Sigmoid colon (tissue), 7 donors: Measurements from ENCODE around the gene FXN. TPM values are rescaled to one million over a fixed set of nuclear protein-coding genes. Genes with fewer than 3 reads are reported as not detected.
A peak's percentile ranks its signal among the peaks of the same experiment; 100 is the strongest.

Source experiments
- DNase-seq: peaks from one replicate; pipeline ENCODE4 v3.0.0-alpha.2; 2019
- H3K27ac ChIP-seq, 4 donors: fragments of 200-600 bp; sonication (generic); one replicate each; pipeline ENCODE4 v1.5.1; 2016 to 2019; ENCODE audit warnings: mild to moderate bottlenecking in 1 of 4
- H3K27me3 ChIP-seq, 3 donors: fragments of 200-600 bp; sonication (generic); one replicate each; pipeline ENCODE4 v1.5.1; 2019; ENCODE audit warnings: mild to moderate bottlenecking in 1 of 3
- H3K36me3 ChIP-seq, 4 donors: fragments of 200-600 bp; sonication (generic); one replicate each; pipeline ENCODE4 v1.5.1; 2016 to 2019
- H3K4me1 ChIP-seq, 4 donors: fragments of 200-600 bp; sonication (generic); one replicate each; pipeline ENCODE4 v1.5.1; 2017 to 2019
- H3K4me3 ChIP-seq, 4 donors: fragments of 200-600 bp; sonication (generic); one replicate each; pipeline ENCODE4 v1.5.1; 2017 to 2019; ENCODE audit warnings: mild to moderate bottlenecking in 2 of 4, moderate library complexity in 1 of 4
- H3K9me3 ChIP-seq, 4 donors: fragments of 200-600 bp in 3 of 4; sonication (generic) in 3 of 4; one replicate each; pipeline versions ENCODE4 v1.5.1 to v1.6.1; 2013 to 2019
- CTCF ChIP-seq, 4 experiments: fragments of 450-650 bp in 3 of 4; fragments of 200-600 bp in 1 of 4; IDR thresholded peaks; one replicate each; pipeline ENCODE4 v1.5.1; 2016 to 2019; ENCODE audit warnings: antibody characterized with exemption in 4 of 4, mild to moderate bottlenecking in 3 of 4, moderate library complexity in 2 of 4
- EP300 ChIP-seq, 4 donors: sonication (generic); formaldehyde crosslinking; IDR thresholded peaks; one replicate each; pipeline ENCODE4 v1.6.1; 2017; ENCODE audit warnings: antibody characterized with exemption in 4 of 4
- POLR2A ChIP-seq, 2 donors: fragments of 450-650 bp; IDR thresholded peaks; one replicate each; pipeline ENCODE4 v1.6.1; 2016; ENCODE audit warnings: antibody characterized with exemption in 2 of 2, mild to moderate bottlenecking in 2 of 2, moderate library complexity in 2 of 2
- POLR2AphosphoS5 ChIP-seq, 4 donors: sonication (generic); formaldehyde crosslinking; IDR thresholded peaks; one replicate each; pipeline ENCODE4 v1.6.1; 2017; ENCODE audit warnings: antibody characterized with exemption in 4 of 4
- WGBS, 2 donors: extraction: QIAGEN DNeasy Blood & Tissue Kit; methylation state at CpG; one replicate each; pipeline ENCODE4 v1.1.7; 2013; 5-methylcytosine and 5-hydroxymethylcytosine counted together
- intact Hi-C: fragments of 100-400 bp; cut with DNase I; formaldehyde crosslinking; loops from one replicate; pipeline ENCODE4 v1.15.1; 2023
- polyA plus RNA-seq, 3 donors: library from polyadenylated mRNA; stranded (reverse); fragments of 200-250 nt; gene quantifications; one replicate each; pipeline ENCODE4 v1.2.3, GENCODE V29; 2013
- total RNA-seq, 4 donors: library from RNA; depleted of rRNA; stranded (reverse); fragments of >200 nt; gene quantifications; one replicate each; pipeline ENCODE4 v1.1.0, GENCODE V29; 2016
- donor health status: healthy with polysubstance abuse.
- donor health status: Bipolar disorder and iron deficiency.
- donor health status: healthy.

Gene FXN
- total and polyA plus RNA-seq, 7 donors, result 3.4 to 16.1 (median 8.7) TPM

- Histone ChIP-seq H3K4me3 (peak overlapping the region in 3 of 4 donors; percentile 62 to 68 (median 66)), H3K27ac (peak overlapping the region; percentile 83 to 86 (median 85)), H3K36me3 (no peaks in the 10 kb centered on the region), H3K27me3 (no peaks in the 10 kb centered on the region), H3K9me3 (no peaks in the 10 kb centered on the region), H3K4me1 (peaks cover 0 to 15% (median 12%) of the 10 kb centered on the region in 4 donors)
- no peak for DNase-seq
- intact Hi-C loops, result no loop called here
- WGBS, 2 donors, result 62 to 73% methylated on average over 10 of the region's 10 CpGs
- TF ChIP-seq EP300 (IDR thresholded peaks at IDR 0.05) (no peak), POLR2A (IDR thresholded peaks at IDR 0.05) (no peak), POLR2AphosphoS5 (IDR thresholded peaks at IDR 0.05) (no peak), CTCF (IDR thresholded peaks at IDR 0.05) (no peak)
These were observed 1.2 kb downstream of the FXN start for GRCh38 chr9:69036799-69037198.

- H3K36me3 ChIP-seq, result no peaks in the 10 kb centered on the region
- 94 to 97% methylated on average over 2 of the region's 2 CpGs for WGBS, 2 donors
- no peaks in the 10 kb centered on the region for H3K27me3 ChIP-seq
- no peak overlapping the region for H3K4me3 ChIP-seq
- H3K27ac ChIP-seq, result no peak overlapping the region
- DNase-seq, result no peak
- intact Hi-C loops, result no loop called here
- no peaks in the 10 kb centered on the region for H3K9me3 ChIP-seq
- peaks cover 0 to 21% (median 14%) of the 10 kb centered on the region in 4 donors for H3K4me1 ChIP-seq
- no peak for TF ChIP-seq EP300 (IDR thresholded peaks at IDR 0.05)
- TF ChIP-seq POLR2AphosphoS5 (IDR thresholded peaks at IDR 0.05), result no peak
- no peak for TF ChIP-seq CTCF (IDR thresholded peaks at IDR 0.05)
- TF ChIP-seq POLR2A (IDR thresholded peaks at IDR 0.05), result no peak
These were observed 5.1 kb downstream of the FXN start for GRCh38 chr9:69040646-69041045.

- WGBS, 2 donors, result 72 to 73% methylated on average over 9 of the region's 9 CpGs
- TF ChIP-seq CTCF (IDR thresholded peaks at IDR 0.05) (no peak), POLR2A (IDR thresholded peaks at IDR 0.05) (no peak), EP300 (IDR thresholded peaks at IDR 0.05) (no peak), POLR2AphosphoS5 (IDR thresholded peaks at IDR 0.05) (no peak)
- intact Hi-C loops, result no loop called here
- Histone ChIP-seq H3K9me3 (no peaks in the 10 kb centered on the region), H3K27ac (no peak overlapping the region), H3K4me1 (peaks cover 0 to 10% (median 7%) of the 10 kb centered on the region in 4 donors), H3K4me3 (no peak overlapping the region), H3K27me3 (no peaks in the 10 kb centered on the region), H3K36me3 (peaks cover 9 to 33% (median 10%) of the 10 kb centered on the region in 4 donors)
- DNase-seq, result no peak
These were observed 9.0 kb downstream of the FXN start for GRCh38 chr9:69044240-69045219.

- TF ChIP-seq POLR2AphosphoS5 (IDR thresholded peaks at IDR 0.05), result no peak
- no peak for TF ChIP-seq CTCF (IDR thresholded peaks at IDR 0.05)
- TF ChIP-seq POLR2A (IDR thresholded peaks at IDR 0.05), result no peak
- no peak for TF ChIP-seq EP300 (IDR thresholded peaks at IDR 0.05)
- no peak overlapping the region for H3K27ac ChIP-seq
- H3K4me3 ChIP-seq, result no peak overlapping the region
- 74 to 85% methylated on average over 4 of the region's 4 CpGs for WGBS, 2 donors
- peaks cover 9 to 39% (median 11%) of the 10 kb centered on the region in 4 donors for H3K36me3 ChIP-seq
- no peak for DNase-seq
- peaks cover 0 to 10% (median 7%) of the 10 kb centered on the region in 4 donors for H3K4me1 ChIP-seq
- intact Hi-C loops, result no loop called here
- H3K27me3 ChIP-seq, result no peaks in the 10 kb centered on the region
- no peaks in the 10 kb centered on the region for H3K9me3 ChIP-seq
These were observed 10.3 kb downstream of the FXN start for GRCh38 chr9:69045821-69046220.
